MV-4-11 (cell line): ENCODE data around the gene GHDC.

ENCODE experiments used
- DNase-seq: peaks from one replicate; lab custom pipeline; 2025; lab: John Stamatoyannopoulos, UW

The GHDC gene

DNA sequence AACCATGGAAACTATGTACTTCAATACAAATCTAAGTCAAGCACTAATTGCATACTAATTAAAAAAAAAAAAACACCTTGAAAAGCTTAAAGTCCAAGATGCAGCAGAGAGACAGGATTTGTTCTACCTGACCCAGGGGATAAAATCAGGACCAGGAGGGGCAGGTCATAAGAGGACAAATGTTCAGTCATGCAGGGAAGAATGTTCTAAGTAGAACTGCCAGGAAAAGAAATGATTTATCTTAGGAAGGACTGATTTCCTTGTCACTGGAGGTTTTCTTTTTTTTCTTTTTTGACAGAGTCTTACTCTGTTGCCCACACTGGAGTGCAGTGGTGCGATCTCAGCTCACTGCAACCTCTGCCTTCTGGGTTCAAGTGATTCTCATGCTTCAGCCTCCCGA lies 9.1 kb upstream of the GHDC start:
- DNase-seq: no peak

DNA sequence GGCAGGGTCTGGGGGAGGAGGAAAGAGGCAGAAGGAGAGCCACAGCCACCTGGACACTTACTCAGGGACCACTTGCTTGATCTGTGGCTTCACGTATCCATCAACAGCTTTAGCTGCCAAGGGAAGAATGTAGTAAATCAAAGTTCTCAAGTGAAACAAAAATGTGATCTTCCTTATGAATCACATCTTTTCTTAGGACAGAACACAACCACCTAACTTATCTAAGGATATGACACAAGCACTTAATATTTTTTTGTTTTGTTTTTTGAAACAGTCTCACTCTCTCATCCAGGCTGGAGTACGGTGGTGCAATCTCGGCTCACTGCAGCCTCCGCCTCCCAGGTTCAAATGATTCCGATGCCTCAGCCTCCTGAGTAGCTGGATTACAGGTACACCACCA lies 8.4 kb upstream of the GHDC start:
- no peak for DNase-seq

DNA sequence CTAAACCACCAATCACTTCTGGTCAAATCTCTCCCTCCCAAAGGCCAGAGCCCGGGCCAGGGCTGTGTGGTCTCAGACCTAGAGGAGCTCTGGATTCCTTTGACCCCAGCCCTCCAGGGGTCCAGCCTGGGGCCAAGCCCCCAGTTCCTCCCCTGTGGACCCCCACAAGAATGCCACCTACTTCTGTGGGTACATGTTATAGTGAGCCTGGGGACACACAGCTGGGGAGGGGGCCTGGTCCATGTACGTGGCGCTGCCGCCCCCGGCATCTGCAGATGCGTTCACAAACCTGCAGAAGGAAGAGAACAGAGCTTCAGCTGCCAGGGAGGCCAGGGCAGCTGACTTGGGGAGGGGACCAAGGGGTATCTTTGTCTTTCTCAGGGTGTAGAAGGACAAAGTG lies 7.9 kb upstream of the GHDC start:
- no peak for DNase-seq

DNA sequence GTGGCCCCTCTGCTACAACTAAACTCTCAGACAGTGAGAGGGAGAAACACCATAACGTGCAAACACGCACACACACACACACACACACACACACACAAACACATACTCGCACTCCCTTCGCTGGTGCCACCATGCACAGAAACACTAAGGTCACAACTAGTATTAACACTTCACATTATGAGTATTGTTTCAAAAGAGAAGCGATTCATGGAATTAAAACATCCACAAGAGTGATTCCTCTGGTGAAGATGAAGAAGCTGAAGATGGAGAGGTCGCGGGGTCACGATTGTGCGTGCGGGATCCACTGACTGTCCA lies 7.1 kb upstream of the GHDC start:
- no peak for DNase-seq

DNA sequence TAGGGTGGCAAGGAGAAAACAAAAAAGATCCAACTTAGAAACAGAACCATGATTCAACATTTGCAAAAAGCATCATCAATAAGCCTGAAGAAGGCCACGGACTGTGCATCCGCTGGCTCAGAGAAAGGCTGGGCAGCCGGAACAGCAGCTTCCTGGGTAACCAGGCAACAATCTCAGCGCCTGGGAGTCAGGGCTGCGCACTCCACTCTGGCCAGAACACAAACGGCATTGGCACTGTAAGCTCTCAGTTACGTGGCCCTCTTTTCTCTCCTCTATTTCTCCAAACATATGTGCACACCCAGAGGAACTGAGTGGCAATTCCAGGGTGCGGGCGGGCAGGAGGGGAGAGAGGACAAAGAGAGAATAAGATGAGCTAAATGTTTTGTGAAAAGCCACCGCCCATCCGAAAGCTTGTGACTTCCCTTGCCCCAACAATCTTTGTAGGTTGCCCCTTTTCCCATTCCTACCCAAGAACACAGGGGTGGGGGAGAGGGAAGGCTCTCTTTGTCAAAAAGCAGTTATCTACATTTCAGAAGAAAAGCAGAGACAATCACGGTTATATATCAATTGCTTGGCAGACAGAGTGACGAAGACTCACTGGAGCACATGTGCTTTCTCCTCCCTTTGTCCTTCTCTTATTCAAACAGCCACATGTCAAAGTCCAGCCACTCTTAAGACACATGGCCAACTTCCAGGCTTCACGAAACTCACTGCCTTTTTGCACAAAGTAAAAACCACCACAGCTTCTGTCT lies 6.6 kb upstream of the GHDC start:
- no peak for DNase-seq

DNA sequence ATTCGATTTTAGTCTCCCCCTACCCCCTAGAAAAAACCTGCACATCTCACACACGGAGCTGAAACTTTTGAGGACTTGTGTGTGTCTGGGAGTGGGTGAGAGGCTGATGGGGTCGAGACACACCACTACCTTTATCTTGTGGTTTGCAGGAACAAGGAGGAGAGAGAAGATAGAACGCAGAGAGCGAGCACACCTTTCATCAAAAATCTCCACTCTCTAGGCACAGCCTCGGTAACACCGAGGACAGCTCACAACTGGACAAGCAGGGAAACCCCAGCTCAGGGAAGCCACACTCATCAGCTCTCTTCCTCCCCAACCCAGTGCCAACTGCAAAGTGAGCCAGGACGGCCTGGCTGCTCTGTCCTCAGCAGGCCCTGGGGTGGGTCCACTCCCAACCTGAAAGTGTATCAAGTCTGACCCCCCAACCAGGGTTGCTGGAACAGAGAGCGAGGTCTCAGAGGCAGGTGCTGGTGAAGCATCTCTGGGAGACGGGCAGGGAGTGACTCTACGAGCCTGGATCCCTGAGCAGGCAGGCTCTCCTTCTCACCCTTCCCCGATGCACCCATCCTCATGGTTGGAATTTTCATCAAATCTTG lies 5.2 kb upstream of the GHDC start:
- DNase-seq: no peak

DNA sequence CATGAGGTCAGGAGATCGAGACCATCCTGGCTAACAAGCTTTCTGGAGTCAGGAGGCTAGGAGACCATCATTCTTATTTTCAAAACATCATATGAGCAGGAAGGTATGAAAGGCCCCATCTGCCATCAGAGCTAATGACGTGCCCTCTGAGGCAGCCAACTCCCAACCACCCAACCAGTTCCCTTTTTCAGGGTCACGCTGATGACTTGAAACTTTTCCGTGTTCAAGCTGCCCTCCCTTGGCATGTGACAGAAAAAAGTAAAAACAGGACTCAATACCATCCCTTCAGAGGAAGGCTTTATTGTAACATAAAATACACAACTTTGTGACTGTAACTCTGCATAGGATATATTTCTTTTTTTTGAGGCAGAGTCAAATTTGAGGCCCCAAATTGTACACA lies 4.6 kb upstream of the GHDC start:
- peak; percentile 85 for DNase-seq

DNA sequence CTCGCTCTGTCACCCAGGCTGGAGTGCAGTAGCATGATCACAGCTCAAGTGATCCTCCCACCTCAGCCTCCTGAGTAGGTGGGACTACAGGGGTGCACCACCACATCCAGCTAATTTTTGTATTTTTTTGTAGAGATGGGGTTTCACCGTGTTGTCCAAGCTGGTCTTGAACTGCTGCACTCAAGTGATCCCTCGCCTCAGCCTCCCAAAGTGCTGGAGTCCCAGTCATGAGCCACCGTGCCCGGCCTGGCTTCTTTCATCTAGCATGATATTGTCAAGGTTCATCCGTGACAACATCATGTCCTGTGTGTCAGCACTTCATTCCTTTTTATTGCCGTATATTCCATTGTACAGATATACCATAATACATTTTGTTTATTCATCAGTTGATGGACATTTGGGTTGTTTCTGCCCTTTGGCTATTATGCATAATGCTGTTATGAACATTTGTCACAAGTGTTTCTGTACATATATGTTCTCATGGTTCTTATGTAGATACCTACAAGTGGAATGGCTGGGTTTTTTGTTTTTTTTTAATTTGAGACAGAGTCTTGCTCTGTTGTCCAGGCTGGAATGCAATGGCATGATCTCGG lies 3.4 kb upstream of the GHDC start:
- DNase-seq: no peak

DNA sequence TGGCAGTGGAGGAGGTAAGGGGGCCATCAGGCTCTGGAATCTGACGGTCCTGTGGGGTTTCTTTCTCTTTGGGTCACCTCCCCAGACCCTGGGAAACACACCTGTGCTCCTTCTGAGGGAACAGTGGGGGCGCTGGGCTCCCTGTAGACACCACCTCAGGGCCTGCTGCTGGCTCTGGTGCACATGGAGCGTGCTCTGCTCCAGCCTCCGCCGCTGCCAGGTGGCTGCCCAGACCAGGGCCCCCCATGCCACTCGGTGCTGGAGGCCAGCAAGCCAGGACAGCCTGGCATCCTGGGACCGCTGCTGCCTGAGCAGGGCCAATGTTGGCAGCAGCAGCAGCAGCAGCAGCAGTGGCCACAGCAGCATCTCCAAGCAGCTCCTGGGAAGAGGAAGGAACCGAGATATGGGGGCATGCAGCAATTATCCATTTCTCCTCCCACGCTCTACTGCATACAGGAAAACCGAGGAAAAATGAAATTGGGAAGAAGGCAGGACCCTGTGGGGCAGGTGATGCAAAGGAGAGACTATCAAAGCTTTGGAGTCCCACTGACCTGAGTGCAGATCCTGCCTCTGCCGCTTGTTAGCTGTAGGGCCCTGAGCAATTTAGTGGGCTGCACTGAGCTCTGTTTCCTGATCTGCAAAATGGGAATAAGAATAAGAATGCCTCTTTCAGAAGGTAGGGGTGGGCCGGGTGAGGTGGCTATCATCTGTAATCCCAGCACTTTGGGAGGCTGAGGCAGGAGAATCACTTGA lies 902 bp downstream of the GHDC start:
- DNase-seq: no peak

DNA sequence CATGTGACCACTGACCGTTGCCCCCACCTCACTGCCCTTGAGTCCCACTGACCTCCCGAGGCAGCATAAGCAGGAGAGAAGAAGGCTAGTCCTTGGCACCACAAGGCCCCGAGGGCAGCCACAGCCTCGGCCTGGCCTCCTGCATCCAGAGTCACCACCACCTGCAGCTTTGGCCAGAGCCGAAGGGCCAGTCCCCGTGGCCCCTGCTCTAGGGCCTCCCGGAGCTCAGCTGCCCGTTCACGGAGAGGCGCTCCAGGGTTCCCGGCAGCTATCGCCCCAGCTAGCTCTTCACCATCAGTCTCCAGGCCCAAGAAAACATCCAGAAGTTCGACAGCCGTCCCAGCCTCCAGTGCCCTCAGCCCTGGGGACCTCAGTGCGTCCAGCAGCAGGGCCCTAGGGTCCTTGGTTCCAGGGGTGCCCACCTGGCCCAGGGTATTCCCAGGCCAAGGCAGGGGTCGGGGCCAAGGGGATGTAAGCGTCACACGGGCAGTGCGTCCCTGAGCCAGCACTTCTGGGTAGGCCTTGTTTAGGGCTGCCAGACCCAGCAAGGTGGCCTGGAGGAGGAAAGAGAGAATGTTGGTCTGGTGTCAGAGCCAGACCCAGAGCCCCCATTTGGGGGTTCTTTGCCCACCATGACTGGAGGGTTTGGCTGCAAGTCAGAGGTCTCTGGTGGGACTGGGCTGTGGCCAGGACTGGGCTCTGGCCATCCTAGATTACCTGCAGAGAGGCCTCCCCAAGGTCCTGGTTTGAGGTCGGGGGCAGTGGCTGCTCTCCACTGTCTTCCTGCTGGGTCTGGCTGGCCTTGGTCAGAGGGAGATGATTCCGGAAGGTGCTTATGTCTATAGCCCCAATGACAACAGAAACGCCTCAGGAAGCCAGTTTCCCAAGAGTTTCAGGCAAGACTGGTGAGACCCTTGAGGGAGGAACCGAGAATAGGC lies 1.8 kb downstream of the GHDC start:
- peak; percentile 17 for DNase-seq

DNA sequence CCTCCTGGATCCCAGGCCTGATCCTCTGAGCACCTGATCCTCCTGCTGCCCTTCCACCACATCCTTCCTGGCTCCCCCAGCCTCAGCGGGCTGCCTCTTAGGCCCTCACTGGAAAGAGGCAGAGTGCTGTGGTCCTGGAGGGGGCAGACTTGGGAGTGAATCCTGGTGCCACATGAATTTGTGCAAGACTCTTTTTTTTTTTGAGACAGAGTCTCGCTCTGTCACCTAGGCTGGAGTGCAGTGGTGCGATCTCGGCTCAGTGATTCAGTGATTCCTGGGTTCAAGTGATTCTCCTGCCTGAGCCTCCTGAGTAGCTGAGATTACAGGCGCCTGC lies 3.1 kb downstream of the GHDC start:
- no peak for DNase-seq

DNA sequence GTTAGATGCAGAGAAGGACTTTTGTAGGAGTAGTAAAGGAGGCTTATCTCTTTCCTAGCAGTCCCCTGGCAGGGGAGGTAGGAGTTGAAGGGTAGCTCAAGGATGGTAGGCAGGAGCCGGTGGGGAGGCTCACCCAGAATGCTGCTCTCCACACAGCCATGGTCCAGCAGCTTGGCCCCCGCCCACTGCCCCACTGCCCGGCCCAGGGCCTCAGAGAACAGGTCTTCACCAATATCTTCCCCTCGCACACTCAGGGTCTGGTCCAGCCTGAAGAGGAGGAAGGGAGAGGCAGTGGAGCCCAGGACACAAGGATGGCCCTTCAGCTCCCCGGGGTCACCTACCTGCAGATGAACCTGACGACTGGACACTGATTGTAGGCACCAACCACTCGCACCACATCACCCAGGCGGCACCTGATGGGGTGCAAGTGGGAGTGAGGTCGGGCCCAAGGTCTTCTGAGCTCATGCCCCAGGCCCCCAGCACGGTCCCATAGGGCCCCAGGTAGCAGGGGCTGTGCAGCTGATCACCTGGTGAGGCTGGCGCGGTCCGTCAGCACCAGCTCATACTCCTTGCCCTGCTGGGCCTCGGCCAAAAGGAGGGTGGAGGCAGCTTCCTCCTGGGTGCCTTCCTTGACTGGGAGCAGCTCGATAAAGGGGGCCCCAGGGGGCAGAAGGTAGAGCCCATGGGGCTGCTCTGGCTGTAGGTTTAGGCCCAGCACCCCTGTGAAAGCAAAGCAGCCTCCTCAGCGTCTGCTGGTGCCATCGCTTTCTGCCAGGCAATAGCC lies 3.6 kb downstream of the GHDC start:
- no peak for DNase-seq

DNA sequence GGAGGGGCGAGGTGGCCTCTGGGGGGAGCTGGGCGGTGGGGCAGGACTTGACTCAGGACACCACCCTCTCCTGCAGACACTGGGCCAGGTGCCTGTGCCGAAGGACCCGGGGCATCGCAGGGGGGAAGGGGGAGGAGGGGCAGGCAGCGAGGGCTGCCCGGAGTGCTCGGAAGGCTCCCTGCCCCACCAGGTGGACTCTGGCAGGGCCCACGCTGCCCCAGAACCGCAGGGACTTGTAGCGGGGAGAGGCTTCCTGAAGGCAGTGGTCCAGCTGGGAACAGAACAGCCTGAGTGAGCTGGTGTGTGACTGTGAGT lies 4.7 kb downstream of the GHDC start:
- no peak for DNase-seq

DNA sequence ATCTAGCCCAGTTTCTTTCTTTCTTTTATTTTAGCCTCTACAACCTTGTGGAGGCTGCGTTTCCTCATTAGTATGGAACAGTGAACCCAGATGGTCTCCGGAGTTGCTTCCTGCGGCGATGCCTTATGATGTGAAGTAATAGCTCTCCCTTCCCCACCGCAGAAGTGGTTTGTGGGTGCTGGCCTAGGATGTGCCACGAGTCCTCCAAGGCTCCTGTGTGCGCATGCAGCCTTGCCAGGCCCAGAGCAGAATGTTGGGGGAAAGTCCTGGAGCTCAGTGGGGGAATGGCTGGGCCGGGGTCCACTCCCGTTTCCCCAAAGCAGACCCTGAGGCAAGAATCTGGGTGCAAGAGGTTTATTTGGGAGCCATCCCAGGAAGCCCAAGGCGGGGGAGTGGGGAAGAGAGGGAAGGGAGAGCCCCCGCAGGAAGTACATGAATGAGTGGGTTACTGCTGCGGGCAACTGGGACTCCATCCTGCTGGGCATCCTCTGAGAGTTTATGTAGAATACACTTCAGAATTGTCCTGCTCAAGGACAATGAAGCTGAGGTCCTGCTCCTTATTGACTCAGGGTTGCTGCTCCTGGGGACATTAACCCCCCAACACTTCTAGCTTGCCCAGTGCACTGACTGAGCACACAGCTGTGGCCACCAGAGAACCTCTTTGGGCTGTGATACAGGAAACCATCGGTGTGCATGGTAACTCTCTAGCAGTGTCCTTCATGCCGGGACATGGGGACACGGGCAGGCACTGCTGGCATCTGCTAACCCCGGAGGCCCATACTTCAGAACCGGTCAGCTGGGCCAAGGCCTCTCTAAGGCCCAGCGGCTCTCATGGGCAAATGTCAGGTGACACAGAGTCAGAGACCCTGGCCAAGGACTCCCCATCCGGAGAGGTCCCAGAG lies 5.3 kb downstream of the GHDC start:
- DNase-seq: peak; percentile 98

DNA sequence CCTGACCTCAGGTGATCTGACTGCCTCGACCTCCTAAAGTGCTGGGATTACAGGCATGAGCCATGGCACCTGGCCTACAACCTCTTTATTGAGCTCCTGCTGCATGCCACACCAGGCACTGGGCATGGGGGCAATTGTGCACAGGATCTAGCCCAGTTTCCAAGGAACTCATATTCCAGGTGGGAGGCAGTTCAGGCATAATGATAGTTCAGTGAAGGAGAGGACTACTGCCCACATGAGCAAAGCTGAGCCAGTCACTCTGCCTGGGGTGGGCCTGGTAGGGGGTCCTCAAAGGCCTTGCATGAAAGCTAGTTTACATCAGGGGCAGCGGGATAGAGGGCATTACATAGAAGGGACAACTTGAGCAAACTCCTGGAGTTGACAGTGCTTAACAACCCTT lies 6.5 kb downstream of the GHDC start:
- DNase-seq: no peak

DNA sequence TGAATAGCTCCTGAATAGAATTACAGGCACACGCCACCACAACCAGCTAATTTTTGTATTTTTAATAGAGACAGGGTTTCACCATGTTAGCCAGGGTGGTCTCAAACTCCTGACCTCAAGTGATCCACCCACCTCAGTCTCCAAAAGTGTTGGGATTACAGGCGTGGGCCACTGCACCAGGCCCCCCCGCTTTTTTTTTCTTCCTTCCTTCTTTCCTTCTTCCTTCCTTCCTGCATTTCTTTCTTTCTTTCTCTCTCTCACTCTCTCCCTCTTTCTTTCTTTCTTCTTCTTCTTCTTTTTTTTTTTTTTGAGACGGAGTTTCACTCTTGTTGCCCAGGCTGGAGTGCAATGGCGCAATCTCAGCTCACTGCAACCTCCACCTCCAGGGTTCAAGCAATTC lies 8.1 kb downstream of the GHDC start:
- DNase-seq: peak; percentile 17

DNA sequence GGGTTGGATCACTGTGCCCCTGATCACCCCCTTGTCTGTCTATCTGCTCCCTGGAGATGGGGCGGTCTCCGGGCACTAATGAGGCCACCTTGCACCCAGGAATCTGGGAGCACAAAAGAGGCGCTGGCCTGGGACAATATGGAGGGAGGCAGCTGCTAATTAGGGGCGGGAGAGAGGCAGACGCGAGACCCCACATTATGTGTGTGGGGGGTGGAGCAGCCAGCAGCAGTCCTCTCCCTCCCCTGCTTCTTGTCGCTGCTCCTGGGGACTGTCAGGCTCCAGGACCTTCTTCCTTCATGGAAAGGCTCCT lies 8.7 kb downstream of the GHDC start:
- no peak for DNase-seq

DNA sequence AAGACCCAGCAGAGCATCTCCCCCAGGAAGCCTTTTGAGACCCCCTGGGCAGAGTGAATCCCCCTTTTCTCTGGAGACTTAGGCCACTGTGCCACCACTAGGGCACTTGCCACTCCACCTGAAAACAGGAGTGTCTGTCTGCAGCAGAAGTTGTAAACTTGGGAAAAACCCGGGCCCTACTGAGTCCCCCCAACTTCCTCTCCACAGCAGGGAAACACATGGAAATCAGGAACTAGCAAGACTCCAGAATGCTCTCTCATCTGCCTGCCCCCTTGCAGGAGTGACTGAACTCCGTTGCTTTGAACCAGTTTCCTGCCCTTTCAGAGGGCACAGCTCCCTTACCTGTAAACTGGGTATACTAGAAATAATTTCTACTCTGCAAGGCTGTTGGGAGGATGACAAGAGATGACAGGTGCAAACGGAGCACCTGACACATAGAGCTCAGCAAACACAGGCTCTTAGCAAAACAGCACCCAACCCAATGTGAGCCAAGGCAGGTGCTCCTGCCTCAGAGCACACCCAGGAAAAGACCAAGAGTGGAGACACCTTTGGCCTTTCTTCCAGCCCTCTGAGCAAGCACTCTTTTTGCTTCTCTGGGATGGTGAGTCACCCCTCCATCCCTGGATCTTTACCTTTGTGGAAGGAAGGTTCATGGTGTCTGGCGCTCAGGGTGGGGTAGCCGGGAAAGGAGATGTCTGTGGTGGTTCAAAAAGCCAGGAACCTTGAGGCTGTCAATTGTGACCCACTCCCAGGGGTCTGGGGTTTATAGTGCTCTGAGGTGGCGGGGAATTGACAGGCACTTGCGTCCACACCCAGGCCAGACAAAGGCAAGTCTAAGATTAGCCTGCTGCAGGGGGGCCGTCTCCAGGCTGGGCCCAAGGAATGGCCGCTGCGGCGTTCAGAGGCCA lies 9.3 kb downstream of the GHDC start, which contains the start of gene HCRT:
Gene HCRT, minus strand, starts transcription at position 740 of the 908 bp plus-strand sequence. Its CDS starts 87 bp downstream, at position 653.
- DNase-seq: no peak
